ENCODE data around the gene JOSD1. TPM values are rescaled to one million over a fixed set of nuclear protein-coding genes. Genes with fewer than 3 reads are reported as not detected.

Gene JOSD1
- total RNA-seq, 1 experiment from 2014 or later, result 19.2 TPM

GRCh38 chr22:38737302-38738060 is 36.7 kb upstream of the JOSD1 start:
- H3K14ac ChIP-seq (ENCODE audit: insufficient read depth, low read length), result no peak overlapping the region; the same call in 1 of the 2 replicates
- no peak overlapping the region for H3K56ac ChIP-seq (ENCODE audit: insufficient read length, low read depth, low read length)
- TF ChIP-seq CTCF (conservative IDR thresholded peaks at IDR 0.05), result no peak
- H3K9ac ChIP-seq (ENCODE audit: extremely low read depth, insufficient read length, low read length), result no peak overlapping the region
- H4K91ac ChIP-seq (ENCODE audit: insufficient read length, low read depth, low read length), result no peak overlapping the region
- H4K8ac ChIP-seq (replicated peaks; ENCODE audit: insufficient read length, low read depth, low read length), result no peak overlapping the region
- Mint-ChIP-seq H3K4me3 (no peak overlapping the region), H3K9me3 (no peaks in the 10 kb centered on the region), H3K27ac (peak overlapping the region in 2 of 3 experiments; percentile 30 to 81; a peak in 2 of 7 replicates), H3K27me3 (ENCODE audit: low read depth) (no peaks in the 10 kb centered on the region; the same call in 1 of the 2 replicates), H3K36me3 (ENCODE audit: insufficient read depth in 1 of 3, low read depth in 3 of 3) (peaks cover 10 to 72% (median 34%) of the 10 kb centered on the region in 3 experiments), H3K4me1 (0 out of 4 replicates have a peak, but pooled peaks cover 0 to 3% of the 10 kb centered on the region in 2 experiments)
- no peak overlapping the region for H2AFZ ChIP-seq (ENCODE audit: low read length)
- H3K18ac ChIP-seq (ENCODE audit: insufficient read length, low read depth, low read length), result no peak overlapping the region
- no CpG with 5 or more reads among the region's 21 CpGs for WGBS (ENCODE audit: extremely low coverage, insufficient read length, low lambda C conversion rate)
- no peak overlapping the region for H3K4ac ChIP-seq (ENCODE audit: low read depth, low read length)
- H3K79me1 ChIP-seq (ENCODE audit: insufficient read depth, low read depth, low read length, poor library complexity, severe bottlenecking), result no peaks in the 10 kb centered on the region
- no peak overlapping the region for H3K23ac ChIP-seq (ENCODE audit: insufficient read length, low read depth, low read length)
- H3K23me2 ChIP-seq (ENCODE audit: insufficient read length, low read depth, low read length, poor library complexity, severe bottlenecking), result no peaks in the 10 kb centered on the region
- H3K27ac ChIP-seq (ENCODE audit: insufficient read length, low read depth, low read length), result no peak overlapping the region
- H3K9me3 ChIP-seq (ENCODE audit: control insufficient read depth, low read depth, low read length), result no peaks in the 10 kb centered on the region
- no peak overlapping the region for H2BK12ac ChIP-seq (ENCODE audit: insufficient read length, low read depth, low read length)
- no peaks in the 10 kb centered on the region for H3K27me3 ChIP-seq (ENCODE audit: insufficient read depth, low read length)
- DNase-seq, result no peak
- H2BK20ac ChIP-seq (ENCODE audit: low read depth, low read length, poor library complexity, severe bottlenecking), result no peak overlapping the region
- H3T11ph ChIP-seq (ENCODE audit: low read length), result no peak overlapping the region
- H2BK120ac ChIP-seq (ENCODE audit: low read depth, low read length, poor library complexity, severe bottlenecking), result no peak overlapping the region
- H4K20me1 ChIP-seq (ENCODE audit: control insufficient read depth, insufficient read depth, insufficient read length), result no peaks in the 10 kb centered on the region
- no peak overlapping the region for H2BK5ac ChIP-seq (ENCODE audit: insufficient read length, low read length)
- no peak overlapping the region for H4K5ac ChIP-seq (ENCODE audit: insufficient read length, low read depth, low read length)
- no peak overlapping the region for H2AK5ac ChIP-seq (ENCODE audit: insufficient read length, low read length)
- no peaks in the 10 kb centered on the region for H3K4me1 ChIP-seq (ENCODE audit: insufficient read depth, low read length)
- H3K4me2 ChIP-seq (ENCODE audit: insufficient read depth, insufficient read length, low read length), result no peak overlapping the region
- H3K79me2 ChIP-seq (ENCODE audit: insufficient read depth, low read length), result no peaks in the 10 kb centered on the region
- H2BK15ac ChIP-seq (ENCODE audit: low read depth, low read length), result no peak overlapping the region
